Cardiac atrium fibroblast (primary cell): ENCODE measurements around the gene AQP12A. TPM values are rescaled to one million over a fixed set of nuclear protein-coding genes. Genes with fewer than 3 reads are reported as not detected.

Experiments used
- total RNA-seq: library from RNA; depleted of rRNA; stranded (reverse); fragments of >200 nt; gene quantifications from 2 replicates; pipeline ENCODE4 v1.2.3, GENCODE V29; 2015

The AQP12A gene, protein sequence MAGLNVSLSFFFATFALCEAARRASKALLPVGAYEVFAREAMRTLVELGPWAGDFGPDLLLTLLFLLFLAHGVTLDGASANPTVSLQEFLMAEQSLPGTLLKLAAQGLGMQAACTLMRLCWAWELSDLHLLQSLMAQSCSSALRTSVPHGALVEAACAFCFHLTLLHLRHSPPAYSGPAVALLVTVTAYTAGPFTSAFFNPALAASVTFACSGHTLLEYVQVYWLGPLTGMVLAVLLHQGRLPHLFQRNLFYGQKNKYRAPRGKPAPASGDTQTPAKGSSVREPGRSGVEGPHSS
- not detected in 2 replicates for total RNA-seq

DNA sequence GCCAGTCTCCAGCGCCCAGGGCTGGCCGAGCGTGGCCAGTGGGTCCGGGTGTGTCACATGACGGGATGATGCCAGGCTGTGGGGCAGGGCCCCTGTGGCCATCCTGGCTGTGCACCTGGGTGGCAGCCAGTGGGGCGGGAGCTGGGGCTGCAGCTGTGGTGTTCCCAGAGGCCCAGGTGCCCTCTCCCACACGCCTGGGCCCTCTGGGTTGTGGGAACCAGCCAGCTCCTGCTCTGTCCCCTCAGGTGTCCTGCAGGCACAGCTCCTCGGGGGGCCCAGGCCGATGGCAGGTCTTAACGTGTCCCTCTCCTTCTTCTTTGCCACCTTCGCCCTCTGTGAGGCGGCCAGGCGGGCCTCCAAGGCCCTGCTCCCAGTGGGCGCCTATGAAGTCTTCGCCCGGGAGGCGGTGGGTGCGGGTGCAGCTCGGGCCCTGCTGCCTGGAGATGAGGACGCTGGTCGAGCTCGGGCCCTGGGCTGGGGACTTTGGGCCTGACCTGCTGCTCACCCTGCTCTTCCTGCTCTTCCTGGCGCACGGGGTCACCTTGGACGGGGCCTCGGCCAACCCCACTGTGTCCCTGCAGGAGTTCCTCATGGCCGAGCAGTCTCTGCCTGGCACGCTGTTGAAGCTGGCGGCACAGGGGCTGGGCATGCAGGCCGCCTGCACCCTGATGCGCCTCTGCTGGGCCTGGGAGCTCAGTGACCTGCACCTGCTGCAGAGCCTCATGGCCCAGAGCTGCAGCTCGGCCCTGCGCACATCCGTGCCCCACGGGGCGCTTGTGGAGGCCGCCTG is at the start of gene AQP12A:
TSS of gene AQP12A (plus strand) at position 236 of the 790 bp plus-strand sequence. CDS start at position 284, 48 bp downstream.

DNA sequence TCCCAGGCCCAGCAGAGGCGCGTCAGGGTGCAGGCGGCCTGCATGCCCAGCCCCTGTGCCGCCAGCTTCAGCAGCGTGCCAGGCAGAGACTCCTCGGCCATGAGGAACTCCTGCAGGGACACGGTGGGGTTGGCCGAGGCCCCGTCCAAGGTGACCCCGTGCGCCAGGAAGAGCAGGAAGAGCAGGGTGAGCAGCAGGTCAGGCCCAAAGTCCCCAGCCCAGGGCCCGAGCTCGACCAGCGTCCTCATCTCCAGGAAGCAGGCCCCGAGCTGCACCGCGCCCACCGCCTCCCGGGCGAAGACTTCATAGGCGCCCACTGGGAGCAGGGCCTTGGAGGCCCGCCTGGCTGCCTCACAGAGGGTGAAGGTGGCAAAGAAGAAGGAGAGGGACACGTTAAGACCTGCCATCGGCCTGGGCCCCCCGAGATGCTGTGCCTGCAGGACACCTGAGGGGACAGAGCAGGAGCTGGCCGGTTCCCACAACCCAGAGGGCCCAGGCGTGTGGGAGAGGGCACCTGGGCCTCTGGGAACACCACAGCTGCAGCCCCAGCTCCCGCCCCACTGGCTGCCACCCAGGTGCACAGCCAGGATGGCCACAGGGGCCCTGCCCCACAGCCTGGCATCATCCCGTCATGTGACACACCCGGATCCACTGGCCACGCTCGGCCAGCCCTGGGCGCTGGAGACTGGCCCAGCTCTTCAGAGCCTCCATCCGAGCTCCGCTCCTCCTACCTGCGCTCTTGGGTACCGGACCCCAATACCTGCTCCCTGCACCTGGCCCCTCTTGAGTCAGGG is 9.0 kb upstream of the AQP12A start, which contains the start of gene AQP12B:
TSS of gene AQP12B (minus strand) at position 455 of the 794 bp plus-strand sequence. CDS start at position 407, 48 bp downstream.

Other genes with a start within 250 kb of the AQP12A start
- 6.3 and 11.2 TPM in 2 replicates for gene ANKMY1, start 133.9 kb upstream of the AQP12A start, total RNA-seq
- gene DUSP28, start 131.5 kb upstream of the AQP12A start, total RNA-seq = 2.8 and 2.9 TPM in 2 replicates
- 19.7 and 24.0 TPM in 2 replicates for gene RNPEPL1, start 123.4 kb upstream of the AQP12A start, total RNA-seq
- gene CAPN10, start 105.1 kb upstream of the AQP12A start, total RNA-seq = 15.9 and 19.7 TPM in 2 replicates
- gene GPR35, start 66.4 kb upstream of the AQP12A start, total RNA-seq = not detected in 2 replicates
- gene AQP12B, start 9.0 kb upstream of the AQP12A start, total RNA-seq = not detected in 2 replicates
- not detected in 2 replicates for gene KIF1A, start 128.4 kb downstream of the AQP12A start, total RNA-seq
- not detected in 2 replicates for gene AGXT, start 177.0 kb downstream of the AQP12A start, total RNA-seq
- gene MAB21L4, start 204.3 kb downstream of the AQP12A start, total RNA-seq = not detected in 2 replicates
- 1.8 TPM in 1 of 2 replicates, not detected in the other for gene CROCC2, start 214.5 kb downstream of the AQP12A start, total RNA-seq